HG02981 (cell line): Measurements from ENCODE around the gene ZNF561.
"Not testable (repeated sequence)": the region's sequence is repeated elsewhere in the genome, so short reads cannot be mapped to it uniquely, and the experiment has no call there.

Source experiments
- ATAC-seq: cut with Tn5 transposase; IDR thresholded peaks from one replicate; pipeline ENCODE4 v1.9.1; 2021; ENCODE audit warnings: mild to moderate bottlenecking, moderate library complexity; ENCODE audit not compliant: unreplicated experiment

Gene ZNF561

DNA sequence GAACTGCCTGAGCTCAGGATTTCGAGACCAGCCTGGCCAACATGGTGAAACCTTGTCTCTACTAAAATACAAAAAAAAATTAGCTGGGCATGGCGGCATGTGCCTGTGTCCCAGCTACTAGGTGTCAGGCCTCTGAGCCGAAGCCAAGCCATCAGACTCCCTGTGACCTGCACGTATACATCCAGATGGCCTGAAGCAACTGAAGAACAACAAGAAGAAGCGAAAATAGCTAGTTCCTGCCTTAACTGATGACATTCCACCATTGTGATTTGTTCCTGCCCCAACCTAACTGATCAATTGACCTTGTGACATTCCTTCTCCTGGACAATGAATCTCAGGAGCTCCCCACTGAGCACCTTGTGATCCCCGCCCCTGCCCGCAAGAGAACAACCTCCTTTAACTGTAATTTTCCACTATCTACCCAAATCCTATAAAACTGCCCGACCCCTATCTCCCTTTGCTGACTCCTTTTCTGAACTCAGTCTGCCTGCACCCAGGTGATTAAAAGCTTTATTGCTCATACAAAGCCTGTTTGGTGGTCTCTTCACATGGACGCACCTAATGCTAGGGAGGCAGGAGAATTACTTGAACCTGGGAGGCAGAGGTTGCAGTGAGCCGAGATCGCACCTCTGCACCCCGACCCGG lies 38.8 kb downstream of the ZNF561 start:
- not testable (repeated sequence) for ATAC-seq

DNA sequence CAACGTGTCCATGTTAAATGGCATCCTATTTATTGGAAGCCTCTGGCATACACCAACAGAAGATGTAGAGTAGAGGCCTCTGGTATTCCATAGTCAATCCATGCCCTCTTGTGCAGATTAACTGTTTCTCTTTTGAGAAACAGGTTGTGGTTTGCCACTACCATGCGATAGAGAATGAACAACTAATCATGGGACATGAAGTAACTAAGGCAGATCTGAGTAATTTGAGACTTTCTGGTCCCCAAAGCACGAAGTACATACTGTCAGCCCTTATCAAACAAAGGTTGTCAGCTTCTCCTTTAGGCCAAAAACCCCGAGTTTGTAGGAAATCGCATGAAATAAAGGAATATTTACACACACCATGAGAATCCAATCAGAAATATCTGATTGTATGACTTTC lies 40.3 kb downstream of the ZNF561 start:
- ATAC-seq: no peak

DNA sequence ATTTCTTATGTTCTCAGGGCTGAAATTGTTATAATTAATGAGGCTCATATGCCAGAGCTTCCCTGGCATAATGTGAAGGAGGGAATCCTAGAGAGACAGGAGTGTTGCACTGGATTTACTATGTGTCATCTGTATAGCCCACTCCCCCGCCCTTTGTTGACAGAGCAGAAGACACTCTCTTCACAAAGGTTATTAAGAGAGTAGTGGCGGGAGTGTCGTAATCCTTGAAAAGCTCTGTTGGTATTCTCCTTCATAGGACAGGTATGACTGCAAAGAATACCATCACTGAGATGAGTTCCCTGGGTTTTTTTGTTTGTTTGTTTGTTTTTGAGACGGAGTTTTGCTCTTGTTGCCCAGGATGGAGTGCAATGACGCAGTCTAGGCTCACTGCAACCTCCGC lies 50.8 kb downstream of the ZNF561 start:
- ATAC-seq: no peak

DNA sequence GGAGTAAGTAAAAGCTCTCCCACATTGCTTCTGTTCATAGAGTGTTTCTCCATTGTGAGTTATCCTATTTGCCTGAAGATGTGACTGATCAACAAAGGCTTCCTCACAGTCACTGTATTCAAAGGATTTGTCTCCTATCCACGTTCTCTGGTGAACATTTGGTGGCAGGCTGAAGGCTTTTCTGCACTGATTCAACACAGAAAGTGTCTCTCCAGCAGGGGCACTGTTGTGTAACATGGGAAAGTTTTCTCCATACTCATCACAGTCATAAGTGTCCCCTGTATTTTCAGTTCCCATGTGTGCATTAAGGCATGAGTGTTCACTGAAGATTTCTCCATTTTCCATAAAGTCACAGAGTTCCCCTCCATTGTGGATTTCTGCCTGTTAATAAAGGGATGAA lies 54.3 kb downstream of the ZNF561 start:
- no peak for ATAC-seq

DNA sequence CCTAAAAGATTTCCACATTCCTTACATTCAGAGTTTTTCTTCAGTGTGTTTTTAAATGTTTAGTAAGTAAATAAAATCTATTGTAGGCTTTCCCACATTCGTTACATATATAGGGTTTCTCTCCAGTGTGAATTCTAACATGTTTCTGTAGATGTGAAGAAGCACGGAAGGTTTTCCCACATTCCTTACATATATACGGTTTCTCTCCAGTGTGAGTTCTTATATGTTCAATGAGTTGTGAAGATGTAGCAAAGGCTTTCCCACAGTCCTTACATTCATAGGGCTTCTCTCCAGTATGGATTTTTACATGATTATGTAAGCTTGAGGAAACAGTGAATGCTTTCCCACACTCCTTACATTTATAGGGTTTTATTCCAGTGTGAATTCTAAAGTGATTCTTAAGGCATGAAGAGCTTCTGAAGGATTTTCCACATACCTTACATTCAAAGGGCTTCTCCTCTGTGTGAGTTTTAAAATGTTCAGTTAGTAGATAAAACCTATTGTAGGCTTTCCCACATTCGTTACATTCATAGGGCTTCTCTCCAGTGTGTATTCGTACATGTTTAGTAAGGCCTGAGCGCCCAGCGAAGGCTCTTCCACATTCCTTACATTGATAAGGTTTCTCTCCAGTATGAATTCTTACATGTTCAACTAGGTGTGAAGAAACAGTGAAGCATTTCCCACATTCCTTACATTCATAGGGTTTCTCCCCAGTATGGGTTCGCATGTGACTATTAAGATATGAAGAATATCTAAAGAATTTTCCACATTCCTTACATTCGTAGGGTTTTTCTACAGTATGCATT lies 54.9 kb downstream of the ZNF561 start:
- no peak for ATAC-seq
